HL-60 (cell line): Measurements from ENCODE around the gene TRIM14.

Experiments used
- DNase-seq, 2 experiments: peaks; one replicate each; pipeline ENCODE4 v3.0.0-alpha.2; 2010 to 2020; ENCODE audit warnings: low read depth in 1 of 2, low spot score in 1 of 2
- H3K27ac ChIP-seq: fragments of 250-450 bp; sonication (Bioruptor Pico); replicated peaks from 2 replicates; pipeline ENCODE4 v1.5.1; 2020; ENCODE audit warnings: mild to moderate bottlenecking, moderate library complexity
- H3K27me3 ChIP-seq: fragments of 250-450 bp; sonication (Bioruptor Pico); 2 replicates; pipeline ENCODE4 v1.5.1; 2021; ENCODE audit warnings: mild to moderate bottlenecking, moderate library complexity; ENCODE audit not compliant: insufficient read depth, poor library complexity, severe bottlenecking
- H3K4me3 ChIP-seq: replicated peaks from 2 replicates; pipeline ENCODE4 v1.5.1; 2011; ENCODE audit warnings: mild to moderate bottlenecking, control low read depth, low read length; ENCODE audit not compliant: insufficient read depth
- CTCF ChIP-seq: IDR thresholded peaks from one replicate; pipeline ENCODE4 v1.5.1; 2011; ENCODE audit warnings: low read length, control low read depth, inconsistent platforms; ENCODE audit not compliant: insufficient read depth
- GABPA ChIP-seq: IDR thresholded peaks from 2 replicates; pipeline ENCODE4 v1.6.1; 2012; ENCODE audit warnings: low read depth
- POLR2AphosphoS5 ChIP-seq: IDR thresholded peaks from 2 replicates; pipeline ENCODE4 v1.6.1; 2012; ENCODE audit warnings: low read depth
- REST ChIP-seq: IDR thresholded peaks from 2 replicates; pipeline ENCODE4 v1.6.1; 2012; ENCODE audit warnings: low read depth; ENCODE audit not compliant: insufficient replicate concordance
- SPI1 ChIP-seq: IDR thresholded peaks from 2 replicates; pipeline ENCODE4 v1.6.1; 2012; ENCODE audit warnings: low read depth, mild to moderate bottlenecking, borderline replicate concordance

TRIM14 gene

GRCh38 chr9:98097836-98098235 is 21.2 kb downstream of the TRIM14 start:
- Histone ChIP-seq H3K27ac (no peak overlapping the region), H3K4me3 (no peak overlapping the region), H3K27me3 (no peaks in the 10 kb centered on the region)
- DNase-seq: no peak
- TF ChIP-seq REST (no peak), CTCF (no peak), POLR2AphosphoS5 (no peak), SPI1 (no peak), GABPA (no peak)

GRCh38 chr9:98096091-98096490 is 22.9 kb downstream of the TRIM14 start:
- Histone ChIP-seq H3K4me3 (no peak overlapping the region), H3K27me3 (no peaks in the 10 kb centered on the region), H3K27ac (no peak overlapping the region)
- TF ChIP-seq POLR2AphosphoS5 (no peak; the same call in 1 of the 2 replicates), GABPA (no peak), SPI1 (no peak), CTCF (no peak), REST (no peak)
- DNase-seq: no peak

- DNase-seq: no peak
- H3K4me3 ChIP-seq: no peak overlapping the region
- TF ChIP-seq SPI1 (no peak), GABPA (no peak), POLR2AphosphoS5 (no peak), CTCF (no peak)
- H3K27ac ChIP-seq: no peak overlapping the region
- H3K27me3 ChIP-seq: no peaks in the 10 kb centered on the region
Measured at GRCh38 chr9:98095401-98095800, 23.6 kb downstream of the TRIM14 start.

GRCh38 chr9:98094851-98095250 is 24.2 kb downstream of the TRIM14 start:
- H3K27me3 ChIP-seq: no peaks in the 10 kb centered on the region
- TF ChIP-seq CTCF: no peak
- TF ChIP-seq REST: no peak
- TF ChIP-seq GABPA: no peak
- TF ChIP-seq POLR2AphosphoS5: no peak
- no peak for TF ChIP-seq SPI1
- H3K4me3 ChIP-seq: no peak overlapping the region
- H3K27ac ChIP-seq: no peak overlapping the region
- no peak for DNase-seq
